NOMO-1 treated with DMSO at 0.1 percent for 48 hours (cell line): ENCODE data around the gene KIF21B.
"Not testable (repeated sequence)": the region's sequence is repeated elsewhere in the genome, so short reads cannot be mapped to it uniquely, and the experiment has no call there.

ENCODE experiments used
- DNase-seq: peaks from one replicate; lab custom pipeline; 2025; ENCODE audit not compliant: unreplicated experiment; lab: John Stamatoyannopoulos, UW

KIF21B gene

GRCh38 chr1:200972985-200973742, 50.4 kb downstream of the KIF21B start:
- DNase-seq, result no peak

GRCh38 chr1:200971955-200972711, 51.4 kb downstream of the KIF21B start:
- peak; percentile 23 for DNase-seq

GRCh38 chr1:200971428-200971903, 52.0 kb downstream of the KIF21B start:
- DNase-seq, result no peak

GRCh38 chr1:200970771-200971427, 52.6 kb downstream of the KIF21B start:
- no peak for DNase-seq

- DNase-seq, result no peak
Observed at GRCh38 chr1:200969726-200970561, 53.6 kb downstream of the KIF21B start.

GRCh38 chr1:200968469-200969410, 54.8 kb downstream of the KIF21B start:
- DNase-seq, result no peak

- DNase-seq, result no peak
Observed at GRCh38 chr1:200967693-200968468, 55.6 kb downstream of the KIF21B start.

GRCh38 chr1:200966934-200967333, 56.6 kb downstream of the KIF21B start:
- DNase-seq, result no peak

- DNase-seq, result no peak
Observed at GRCh38 chr1:200965111-200965805, 58.3 kb downstream of the KIF21B start.

- DNase-seq, result not testable (repeated sequence)
Observed at GRCh38 chr1:200963888-200964287, 59.6 kb downstream of the KIF21B start.

GRCh38 chr1:200963076-200963475, 60.4 kb downstream of the KIF21B start:
- no peak for DNase-seq

GRCh38 chr1:200962631-200963030, 60.9 kb downstream of the KIF21B start:
- DNase-seq, result no peak

GRCh38 chr1:200962151-200962550, 61.4 kb downstream of the KIF21B start:
- DNase-seq, result not testable (repeated sequence)

- DNase-seq, result no peak
Observed at GRCh38 chr1:200960948-200961340, 62.6 kb downstream of the KIF21B start.

GRCh38 chr1:200960236-200960947, 63.1 kb downstream of the KIF21B start:
- DNase-seq, result no peak

- DNase-seq, result no peak
Observed at GRCh38 chr1:200959411-200959921, 64.0 kb downstream of the KIF21B start.

GRCh38 chr1:200958597-200958996, 64.9 kb downstream of the KIF21B start:
- no peak for DNase-seq
